Hematopoietic multipotent progenitor cell treated with erythropoietin and hydrocortisone succinate and interleukin-3 and kit ligand, for 4 days (in vitro differentiated cells): ENCODE results near the gene ATP6V1B1.
"Not testable (repeated sequence)": the region's sequence is repeated elsewhere in the genome, so short reads cannot be mapped to it uniquely, and the experiment has no call there.

ENCODE experiments used
- DNase-seq: peaks from one replicate; pipeline ENCODE4 v3.0.0-alpha.2; 2015

Gene ATP6V1B1

DNA sequence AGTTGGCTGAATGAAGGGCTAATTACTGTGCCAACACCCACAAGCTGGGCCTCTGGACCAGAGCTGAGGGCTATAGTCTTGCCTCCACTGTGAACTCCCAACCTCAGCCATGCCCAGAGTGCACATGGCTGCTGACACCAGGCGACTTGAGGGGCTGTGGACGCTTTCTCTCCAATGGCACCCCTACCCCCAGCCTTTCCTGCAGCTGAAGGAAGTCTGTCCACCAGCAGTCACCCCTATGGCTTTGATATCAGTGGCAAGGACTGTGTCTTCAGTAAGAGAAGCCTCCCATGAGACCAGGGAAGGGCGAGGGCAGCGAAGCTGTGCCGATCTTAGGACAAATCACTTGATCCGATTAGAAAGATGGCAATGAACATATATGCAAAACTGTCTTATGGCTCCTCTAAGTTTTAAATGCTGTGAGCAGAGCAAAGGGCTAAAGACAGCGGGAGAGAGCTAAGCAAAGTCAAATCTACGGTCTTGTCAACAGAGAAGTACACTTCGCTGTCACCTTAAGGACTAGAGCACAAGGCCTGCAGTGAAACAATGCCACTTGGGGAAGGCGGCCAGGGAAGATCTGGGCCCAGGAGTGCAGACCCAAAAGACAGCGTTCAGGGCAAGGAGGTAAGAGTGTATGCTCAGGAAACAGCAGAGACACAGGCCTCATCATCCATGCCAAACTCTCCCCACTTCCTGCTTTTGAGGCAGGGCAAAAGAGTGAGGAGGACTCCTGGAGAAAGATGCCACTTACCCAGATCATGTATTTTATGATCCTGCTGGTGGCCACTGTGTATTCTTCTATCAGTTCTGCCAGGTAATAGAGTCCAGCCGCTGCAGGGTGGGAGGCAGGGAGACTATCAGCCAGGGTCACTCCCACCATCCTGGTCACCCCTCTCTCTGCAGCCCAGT lies 57.5 kb downstream of the ATP6V1B1 start:
- peak; percentile 24 for DNase-seq

DNA sequence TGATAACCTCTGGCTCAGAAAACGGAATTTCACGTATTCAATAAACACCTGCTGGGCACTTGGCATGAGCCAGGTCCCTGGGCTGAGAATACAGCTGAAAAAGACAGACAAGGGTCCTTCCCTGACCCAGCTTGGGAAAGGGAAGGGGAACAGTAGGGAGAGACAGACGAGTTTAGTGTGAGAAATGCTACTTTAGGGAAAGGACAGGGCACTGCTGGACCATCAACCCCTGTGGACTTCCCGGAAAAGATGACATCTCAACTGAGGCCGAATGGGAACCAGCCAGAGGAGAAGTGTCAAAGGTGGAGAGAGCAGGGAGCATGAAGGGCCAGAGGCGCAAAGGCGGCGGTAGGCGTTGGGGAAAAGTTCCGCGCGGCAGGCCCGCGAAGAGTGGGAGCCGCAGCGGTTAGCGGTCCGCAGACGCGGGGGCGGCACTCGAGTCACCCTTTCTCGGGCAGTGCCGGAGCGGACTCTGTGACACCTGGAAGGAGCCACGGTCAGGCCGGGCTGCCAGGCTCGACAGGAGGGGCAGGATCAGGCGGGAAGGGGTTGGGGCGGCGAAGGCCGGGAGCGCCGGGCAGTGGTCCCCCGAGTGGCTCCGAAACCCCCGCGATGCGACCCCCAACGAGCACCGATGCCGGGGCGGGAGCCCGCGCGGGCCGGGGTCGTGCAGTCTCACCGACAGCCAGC lies 58.5 kb downstream of the ATP6V1B1 start:
- peak; percentile 39 for DNase-seq

DNA sequence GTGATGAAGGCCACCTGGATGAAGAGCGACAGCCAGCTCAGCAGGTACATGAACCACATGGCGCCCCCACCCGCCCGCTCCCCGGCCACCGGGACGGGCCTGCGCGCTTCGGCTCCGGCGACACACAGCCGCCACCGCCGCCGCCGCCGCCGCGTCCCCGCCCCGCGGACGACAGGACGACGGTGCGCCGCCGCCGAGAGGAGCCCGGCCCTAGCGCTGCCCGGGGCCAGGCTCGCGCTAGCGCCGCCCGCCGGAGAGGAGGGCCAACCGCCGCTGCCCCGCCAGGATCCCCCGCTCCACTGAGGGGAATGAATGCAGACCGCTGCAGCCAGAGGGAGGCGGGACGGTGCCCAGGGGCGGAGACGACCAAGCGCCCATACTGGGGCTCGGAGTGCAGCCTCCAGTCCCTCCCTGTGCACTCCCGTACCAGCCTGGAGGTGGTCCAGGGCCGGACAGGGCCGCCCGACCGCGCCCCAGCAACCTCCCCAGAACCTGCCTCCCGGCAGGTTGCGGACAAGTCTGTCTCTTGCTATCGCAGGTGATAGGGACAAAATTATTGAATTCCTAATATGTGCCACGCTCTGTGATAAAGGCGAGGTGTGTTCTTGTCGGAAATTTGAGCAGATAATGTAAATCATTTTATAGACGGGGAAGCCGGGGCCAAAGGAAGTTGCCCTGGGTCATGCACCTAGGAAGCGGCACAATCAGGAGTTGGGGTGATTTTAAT lies 59.2 kb downstream of the ATP6V1B1 start, which contains the start of gene TEX261:
TSS of gene TEX261 (minus strand) at position 175 of the 727 bp plus-strand sequence. CDS start at position 59, 116 bp downstream.
- peak; percentile 96 for DNase-seq

DNA sequence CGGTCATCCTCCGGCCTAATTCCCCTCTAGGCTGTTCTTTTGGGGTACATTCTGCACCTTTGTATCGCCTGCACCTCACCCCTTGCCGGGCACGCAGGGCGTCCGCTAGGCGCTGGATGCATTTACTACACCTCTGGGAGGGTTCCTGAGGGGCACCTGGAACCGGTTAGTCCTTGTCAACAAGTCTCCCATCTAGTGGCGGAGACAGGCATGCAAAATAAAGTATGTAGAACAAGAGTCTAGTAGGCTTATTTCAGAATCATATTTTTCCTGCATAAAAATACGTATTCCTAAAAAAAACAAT lies 59.7 kb downstream of the ATP6V1B1 start:
- DNase-seq: peak; percentile 79

DNA sequence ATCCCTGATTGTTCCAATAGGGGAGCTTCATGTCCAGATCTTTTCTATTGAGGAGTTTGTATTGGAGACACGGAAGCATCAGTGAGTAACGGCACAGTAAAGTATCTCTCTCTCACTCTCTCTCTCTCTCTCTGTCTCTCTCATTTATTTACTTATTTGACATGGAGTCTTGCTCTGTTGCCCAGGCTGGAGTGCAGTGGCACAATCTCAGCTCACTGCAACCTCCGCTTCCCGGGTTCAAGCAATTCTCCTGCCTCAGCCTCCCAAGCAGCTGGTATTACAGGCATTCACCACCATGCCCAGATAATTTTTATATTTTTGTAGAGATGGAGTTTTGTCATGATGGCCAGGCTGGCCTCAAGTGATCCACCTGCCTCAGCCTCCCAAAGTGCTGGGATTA lies 63.2 kb downstream of the ATP6V1B1 start:
- not testable (repeated sequence) for DNase-seq

DNA sequence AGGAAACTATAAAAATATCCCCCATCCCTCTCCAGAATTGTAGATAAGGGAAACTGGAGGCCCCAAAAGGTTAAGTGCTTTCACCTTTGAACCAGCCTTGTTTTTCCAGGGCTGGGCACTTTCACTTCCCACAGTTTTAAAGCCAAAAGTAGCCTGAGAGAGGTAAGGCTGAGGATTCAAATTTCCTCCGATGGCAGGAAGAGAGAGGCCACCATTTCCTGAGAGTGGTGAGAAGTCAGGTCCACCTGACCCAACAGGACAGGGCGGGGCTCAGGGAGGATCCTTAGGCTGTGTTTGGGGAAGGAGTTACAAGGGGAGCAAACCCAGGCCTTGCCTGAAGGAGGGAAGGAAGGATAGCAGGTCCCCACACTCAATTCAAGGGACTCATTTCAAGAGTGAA lies 63.7 kb downstream of the ATP6V1B1 start:
- DNase-seq: no peak

DNA sequence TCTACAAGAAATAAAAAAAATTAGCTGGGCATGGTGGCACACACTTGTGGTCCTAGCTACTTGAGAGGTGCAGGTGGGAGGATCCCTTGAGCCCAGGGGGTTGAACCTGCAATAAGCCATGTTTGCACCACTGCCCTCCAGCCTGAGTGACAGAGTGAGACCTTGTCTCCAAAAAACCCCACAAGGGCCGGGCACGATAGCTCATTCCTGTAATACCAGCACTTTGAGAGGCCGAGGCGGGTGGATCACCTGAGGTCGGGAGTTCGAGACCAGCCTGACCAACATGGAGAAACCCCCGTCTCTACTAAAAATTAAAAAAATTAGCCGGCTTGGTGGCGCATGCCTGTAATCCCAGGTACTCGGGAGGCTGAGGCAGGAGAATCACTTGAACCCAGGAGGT lies 64.2 kb downstream of the ATP6V1B1 start:
- not testable (repeated sequence) for DNase-seq

DNA sequence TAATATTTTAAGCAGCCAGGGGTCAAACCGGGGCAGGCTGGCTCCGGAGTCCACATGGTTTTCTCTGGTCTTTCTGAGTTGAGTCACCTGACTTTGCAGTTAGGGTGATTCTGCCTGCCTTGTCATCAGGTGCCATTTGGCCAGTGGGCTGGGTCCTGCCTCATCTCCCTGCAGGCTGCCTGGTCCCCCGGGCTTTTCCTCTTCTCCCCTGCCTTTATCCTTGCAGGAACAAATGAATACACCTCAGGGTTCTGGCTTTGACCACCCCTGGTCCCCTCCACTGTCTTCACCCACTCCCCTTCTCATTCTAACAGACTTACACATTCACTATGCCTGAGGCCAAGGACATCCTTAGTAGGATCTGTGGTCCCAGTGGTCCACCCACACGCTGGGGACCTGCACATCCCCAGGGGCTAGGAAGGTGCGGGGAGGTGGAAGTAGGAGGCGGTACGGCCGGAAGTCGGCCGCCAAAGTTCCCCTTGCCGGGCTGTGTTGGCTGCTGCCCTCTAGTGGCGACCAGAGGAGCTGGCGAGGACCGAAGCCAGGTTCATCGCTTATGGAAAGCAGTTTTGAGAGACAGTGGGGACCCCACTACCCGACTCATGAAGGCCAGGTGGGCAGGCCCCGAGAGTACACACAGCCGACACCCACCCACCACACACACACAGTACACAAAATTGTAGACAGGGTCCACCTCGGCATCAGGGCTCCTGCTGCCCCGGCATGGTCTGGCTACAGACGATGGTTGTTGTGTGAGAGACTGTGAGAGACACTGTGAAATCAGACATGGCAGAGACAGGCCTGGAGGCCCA lies 65.3 kb downstream of the ATP6V1B1 start:
- DNase-seq: peak; percentile 88

DNA sequence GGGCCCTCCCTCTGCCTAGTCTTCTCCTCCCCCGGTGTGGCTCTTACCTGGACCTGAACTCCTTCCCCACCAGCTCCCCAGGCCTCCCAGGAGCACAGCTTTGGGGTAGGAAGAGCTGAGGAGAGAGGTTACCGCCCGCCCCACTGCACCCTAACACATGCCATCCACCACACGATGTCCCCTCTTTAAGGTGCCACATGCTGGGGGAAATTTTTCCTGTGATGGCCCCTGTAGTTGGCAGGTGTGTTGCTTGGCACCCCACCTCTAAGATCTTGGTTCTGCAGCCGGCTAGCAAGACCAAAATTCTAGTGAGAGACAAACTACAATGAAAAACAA lies 65.9 kb downstream of the ATP6V1B1 start:
- no peak for DNase-seq

DNA sequence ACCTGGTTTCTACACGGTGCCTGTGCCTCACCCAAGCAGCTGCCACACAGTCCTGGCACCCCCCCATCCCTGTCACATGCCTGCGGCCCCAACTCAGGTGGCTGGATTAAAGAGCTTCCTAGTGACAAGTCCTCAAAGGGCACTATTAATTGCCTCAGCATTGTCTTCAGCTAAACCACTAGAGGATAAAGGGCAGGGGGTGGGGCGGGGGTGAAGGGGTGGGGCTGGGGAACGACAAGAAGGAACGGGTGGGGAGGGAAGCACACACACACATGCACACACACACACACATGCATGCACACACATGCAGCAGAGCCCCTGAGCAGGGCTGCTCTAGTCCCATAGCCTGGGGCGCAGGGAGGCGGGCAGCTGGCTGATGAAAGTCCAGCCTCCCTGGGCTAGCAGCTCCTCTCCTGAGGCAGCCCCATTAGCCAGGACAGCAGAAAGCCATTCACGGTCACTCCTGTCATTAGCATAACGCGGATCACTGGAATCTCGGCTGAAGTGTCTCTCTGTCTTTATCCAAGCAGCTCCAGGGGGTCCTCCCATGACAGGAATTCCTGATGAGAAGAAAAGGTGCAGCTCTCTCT lies 66.4 kb downstream of the ATP6V1B1 start:
- no peak for DNase-seq

DNA sequence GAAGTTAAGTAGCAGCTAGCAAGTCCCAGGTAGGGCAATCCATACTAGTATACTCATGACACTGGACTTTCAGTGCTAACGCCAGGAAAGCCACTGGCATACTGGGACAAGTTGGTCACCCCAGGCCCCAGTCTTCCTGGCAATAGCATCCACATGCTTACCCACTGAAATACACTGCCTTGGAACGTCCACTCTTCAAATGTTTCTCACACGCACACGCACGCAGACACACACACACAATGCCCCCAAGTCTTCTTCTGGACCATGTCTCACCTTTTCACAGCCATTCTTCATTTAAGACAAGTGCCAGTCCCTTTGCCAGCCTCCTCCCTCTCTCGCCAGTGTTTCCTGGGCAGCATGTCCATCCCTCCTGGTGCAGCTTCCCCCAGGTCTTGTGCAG lies 67.7 kb downstream of the ATP6V1B1 start:
- DNase-seq: no peak

DNA sequence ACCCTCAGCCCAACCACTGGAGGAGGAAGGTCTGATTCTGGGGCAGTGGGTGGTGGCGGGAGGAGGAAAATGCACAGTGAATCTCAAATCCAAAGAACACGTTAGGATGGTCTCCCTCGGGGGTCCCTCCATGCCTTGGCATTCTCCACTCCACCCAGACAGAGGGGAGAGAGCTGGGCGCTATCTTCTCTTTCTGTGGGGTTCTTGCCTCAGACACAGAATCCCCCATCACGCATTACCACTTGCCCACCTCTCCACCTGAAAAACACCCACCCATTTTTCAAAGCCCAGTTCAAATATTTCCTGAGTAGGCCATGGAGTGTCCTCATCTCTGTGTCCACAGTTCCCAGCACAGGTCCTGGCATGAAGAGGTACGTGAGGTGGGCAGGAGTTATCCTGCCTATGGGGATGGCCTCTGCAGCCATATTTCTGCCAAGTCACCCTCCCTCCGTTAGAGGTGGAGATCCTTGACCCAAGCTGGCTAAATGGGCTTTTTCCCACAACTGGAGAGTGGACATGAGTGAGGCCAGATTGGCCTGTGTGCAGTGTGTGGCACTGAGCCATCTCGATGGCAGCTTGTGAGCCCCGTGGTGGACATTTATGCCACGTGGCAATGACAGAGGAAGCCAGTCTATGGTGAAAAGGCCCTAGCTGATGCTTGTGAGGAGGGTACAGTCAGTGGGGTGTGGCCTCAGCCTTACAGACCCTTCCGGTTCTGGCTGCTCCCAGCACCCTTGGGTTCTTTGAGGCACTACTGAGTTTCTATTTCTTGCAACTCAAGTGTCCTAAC lies 68.5 kb downstream of the ATP6V1B1 start:
- no peak for DNase-seq

DNA sequence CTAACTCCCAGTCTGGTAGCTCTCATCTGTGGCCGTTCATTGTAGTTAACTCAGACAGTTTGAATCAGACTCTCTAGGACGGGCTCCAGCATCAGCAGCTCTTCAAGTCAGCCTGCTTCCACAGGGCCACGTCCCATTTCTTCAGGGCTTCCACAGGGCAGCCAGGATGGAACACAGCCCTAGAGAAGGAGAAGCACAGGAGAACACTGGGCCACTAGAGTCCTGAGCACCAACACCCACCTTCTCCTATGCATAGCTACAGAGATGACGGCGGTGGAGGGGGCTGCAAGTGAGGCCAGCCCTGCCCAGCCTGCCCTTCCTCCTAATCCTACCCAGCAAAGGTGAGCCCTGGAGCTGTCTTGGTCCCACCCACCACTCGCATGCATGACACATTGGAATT lies 69.2 kb downstream of the ATP6V1B1 start:
- no peak for DNase-seq

DNA sequence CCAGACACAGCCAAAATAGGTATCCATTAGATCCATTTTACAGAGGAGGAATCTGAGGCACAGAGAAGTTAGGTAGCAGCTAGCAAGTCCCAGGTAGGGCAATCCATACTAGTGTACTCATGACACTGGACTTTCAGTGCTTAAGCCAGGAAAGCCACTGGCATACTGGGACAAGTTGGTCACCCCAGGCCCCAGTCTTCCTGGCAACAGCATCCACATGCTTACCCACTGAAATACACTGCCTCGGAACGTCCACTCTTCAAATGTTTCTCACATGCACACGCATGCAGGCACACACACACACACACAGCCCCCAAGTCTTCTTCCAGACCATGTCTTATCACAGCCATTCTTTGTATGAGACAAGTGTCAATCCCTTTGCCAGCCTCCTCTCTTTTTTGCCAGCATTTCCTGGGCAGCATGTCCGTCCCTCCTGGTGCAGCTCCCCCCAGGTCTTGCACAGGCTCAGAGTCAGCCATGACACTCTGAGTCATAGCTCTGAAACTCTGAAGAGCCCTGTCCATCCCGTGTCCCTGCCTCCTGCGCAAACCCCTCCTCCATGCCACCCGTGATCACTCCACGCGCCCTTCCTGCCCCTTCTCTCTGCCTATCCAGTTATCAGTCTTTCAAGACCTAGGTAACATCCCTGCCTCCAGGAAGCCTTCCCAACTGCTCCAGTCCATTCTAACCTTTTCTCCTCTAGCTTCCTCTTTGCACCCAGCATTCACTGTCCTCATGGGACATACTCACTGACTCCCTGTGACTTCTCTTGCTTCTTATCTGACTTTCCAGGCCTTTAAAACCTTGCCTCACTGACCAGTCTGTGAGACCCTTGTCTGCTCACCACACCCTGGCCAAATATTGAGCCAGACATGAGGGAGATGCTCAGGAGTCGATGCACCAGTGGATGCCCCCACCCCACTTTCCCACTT lies 69.8 kb downstream of the ATP6V1B1 start:
- no peak for DNase-seq

DNA sequence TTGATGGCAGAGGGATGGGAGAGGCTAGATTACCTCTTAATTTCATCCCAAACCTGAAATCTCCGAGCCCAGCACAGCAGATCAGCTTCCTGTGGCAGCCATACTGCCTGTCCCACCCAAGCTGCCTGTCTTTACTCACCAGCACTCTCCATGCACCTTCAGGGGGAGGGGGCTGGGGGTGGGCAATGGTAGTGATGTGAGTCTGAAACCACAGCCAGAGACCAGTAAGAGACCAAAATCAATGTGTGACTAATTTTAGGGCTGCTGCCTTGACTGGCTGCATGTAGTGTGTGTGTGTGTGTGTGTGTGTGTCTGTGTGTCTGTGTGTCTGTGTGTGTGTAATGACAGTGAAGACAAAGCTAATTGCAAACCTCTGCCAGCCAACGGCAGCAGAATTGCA lies 70.6 kb downstream of the ATP6V1B1 start:
- no peak for DNase-seq

DNA sequence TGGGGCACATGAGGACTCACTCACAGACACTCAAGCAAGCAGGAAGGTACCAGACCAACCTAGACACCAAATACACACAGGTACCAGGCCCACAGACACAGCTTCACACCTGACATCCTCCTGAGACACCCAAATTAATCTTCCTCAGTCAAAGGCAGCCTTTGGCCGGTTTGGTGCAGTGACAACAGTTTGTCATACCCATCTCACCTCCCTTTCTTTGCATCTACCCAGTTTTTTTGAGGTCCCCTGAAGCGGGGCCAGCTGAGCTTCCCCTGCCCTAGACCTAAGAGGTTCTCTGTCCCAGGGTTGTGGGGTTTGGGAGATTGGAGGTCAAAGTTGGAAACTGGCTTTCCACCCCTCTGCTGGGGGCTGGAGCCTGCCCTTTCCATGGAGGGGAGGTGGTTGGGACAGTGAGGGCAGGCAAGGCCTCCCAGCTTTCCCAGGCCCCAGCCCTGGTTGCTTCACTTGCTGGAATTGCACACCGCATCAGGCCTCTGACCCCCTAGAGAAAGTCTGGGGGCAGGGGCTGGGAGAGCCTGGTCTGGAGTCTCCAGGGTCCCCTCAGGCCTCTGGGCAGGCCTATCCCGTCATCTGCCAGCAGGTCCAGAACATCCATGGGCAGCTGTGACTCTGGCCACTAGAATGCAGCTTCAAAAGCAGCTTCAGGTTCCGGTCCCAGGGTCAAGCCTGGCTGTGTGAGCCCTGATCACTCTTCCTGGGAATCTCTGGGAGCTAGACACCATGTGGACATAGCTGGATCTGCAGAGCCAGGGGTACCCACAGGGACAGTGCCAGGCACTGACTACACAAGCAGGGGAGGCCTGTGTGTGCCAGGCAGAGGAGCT lies 71.5 kb downstream of the ATP6V1B1 start:
- DNase-seq: no peak

DNA sequence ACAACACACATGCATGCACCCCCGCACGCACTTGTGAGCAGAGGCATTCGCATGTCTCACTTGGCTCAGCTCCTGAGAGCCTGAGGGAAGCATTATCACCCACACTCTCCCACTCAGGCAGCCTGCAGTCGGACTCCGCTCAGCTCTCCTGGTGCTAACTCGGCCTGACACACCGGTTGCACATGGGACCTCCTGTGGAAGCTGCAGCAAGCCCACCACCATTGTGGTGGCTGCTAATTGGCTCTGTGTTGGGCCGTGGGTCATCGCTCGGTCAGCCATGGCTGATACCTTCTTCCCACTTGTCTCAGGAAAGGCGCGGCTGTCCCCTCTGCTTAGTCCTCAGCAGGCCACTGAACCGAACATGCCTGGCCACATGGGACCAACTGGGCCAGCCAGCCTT lies 72.6 kb downstream of the ATP6V1B1 start:
- DNase-seq: no peak

DNA sequence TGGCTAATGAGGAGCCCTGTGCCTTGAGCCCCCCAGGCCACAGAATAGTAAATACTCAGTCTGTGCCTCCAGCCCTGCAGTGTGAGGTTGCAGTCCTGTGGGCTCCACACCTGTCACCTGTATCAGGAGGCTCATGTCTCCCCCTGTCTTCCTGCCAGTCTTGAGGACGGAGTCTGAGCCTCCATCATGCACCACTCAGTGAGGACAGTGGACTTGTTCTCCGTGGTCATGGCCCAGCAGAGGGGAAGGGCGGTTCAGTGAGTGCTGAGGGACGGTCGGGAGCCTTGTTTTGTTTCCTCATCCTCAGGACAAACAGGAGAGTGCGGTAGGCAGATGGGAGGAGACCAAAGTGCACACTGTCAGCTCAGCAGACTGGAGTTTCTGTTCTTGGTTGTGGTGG lies 76.1 kb downstream of the ATP6V1B1 start:
- DNase-seq: not testable (repeated sequence)
